Activated naive CD8-positive, alpha-beta T cell treated with anti-CD3 and anti-CD28 coated beads, Interleukin-2, amount 10 ng/mL, durations not matched to agents 7 days and 5 days (primary cell): ENCODE results near the gene FLOT2. TPM values are rescaled to one million over a fixed set of nuclear protein-coding genes. Genes with fewer than 3 reads are reported as not detected.
A peak's percentile ranks its signal among the peaks of the same experiment; 100 is the strongest.
"Not testable (repeated sequence)": the region's sequence is repeated elsewhere in the genome, so short reads cannot be mapped to it uniquely, and the experiment has no call there.

Experiments used
- ATAC-seq: fragments of 150-1000 bp; cut with Tn5 transposase; one replicate; pipeline ENCODE4 v1.10.0; 2021; ENCODE audit warnings: low read depth, moderate library complexity
- POLR2A ChIA-PET: fragments of 350-600 bp; sonication (Branson Sonifier 250); formaldehyde crosslinking; loops from one replicate; lab custom pipeline; 2021; ENCODE audit warnings: antibody characterized with exemption; lab: Charles Lee
- DNase-seq: peaks from one replicate; pipeline ENCODE4 v3.0.0; 2021
- H3K27ac Mint-ChIP-seq: one replicate; pipeline ENCODE4 v1.8.0; 2022; ENCODE audit warnings: mild to moderate bottlenecking, mixed read lengths
- H3K27me3 Mint-ChIP-seq: one replicate; pipeline ENCODE4 v1.8.0; 2022; ENCODE audit warnings: mild to moderate bottlenecking, moderate library complexity, mixed read lengths
- H3K36me3 Mint-ChIP-seq: one replicate; pipeline ENCODE4 v1.8.0; 2021; ENCODE audit warnings: mild to moderate bottlenecking, mixed read lengths
- H3K4me1 Mint-ChIP-seq: one replicate; pipeline ENCODE4 v1.8.0; 2021; ENCODE audit warnings: mixed read lengths
- H3K4me3 Mint-ChIP-seq: one replicate; pipeline ENCODE4 v1.8.0; 2022; ENCODE audit warnings: mild to moderate bottlenecking, moderate library complexity, mixed read lengths
- H3K9me3 Mint-ChIP-seq: one replicate; pipeline ENCODE4 v1.8.0; 2021; ENCODE audit warnings: mixed read lengths
- total RNA-seq, 2 experiments: library from RNA; stranded (reverse); gene quantifications; one replicate each; pipeline ENCODE4 v1.2.3, GENCODE V29; 2021

FLOT2 gene
- total RNA-seq, 2 experiments from 2014 or later, result 195 to 216 TPM

DNA sequence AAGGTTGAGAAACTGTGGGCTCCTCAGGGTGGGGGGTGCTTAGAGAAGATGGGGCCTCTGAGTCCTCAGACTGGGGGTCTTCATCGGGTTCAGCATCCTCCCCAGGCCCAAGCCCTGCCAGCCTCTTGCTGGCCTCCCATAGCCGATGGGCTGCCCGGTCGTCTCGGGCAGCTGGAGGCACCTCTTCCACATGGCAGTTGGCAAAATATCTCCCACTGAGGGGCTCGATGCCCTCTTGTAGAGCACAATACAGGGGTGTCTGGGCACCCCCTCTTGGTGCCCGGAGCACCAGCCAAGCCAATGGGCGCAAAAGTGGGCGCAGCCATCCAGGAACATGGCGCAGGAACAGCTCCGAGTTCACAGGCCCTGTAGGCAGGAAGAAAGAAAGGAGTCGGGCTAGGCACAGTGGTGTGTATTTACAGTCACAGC is 1.0 kb upstream of the FLOT2 start:
- Mint-ChIP-seq H3K27ac (peak overlapping the region; percentile 70), H3K4me1 (peaks cover 52% of the 10 kb centered on the region), H3K4me3 (no peak overlapping the region), H3K9me3 (no peaks in the 10 kb centered on the region), H3K36me3 (peaks cover 23% of the 10 kb centered on the region), H3K27me3 (no peaks in the 10 kb centered on the region)
- no peak for ATAC-seq
- POLR2A ChIA-PET, result interaction anchor here (0.7 to 3.8 kb wide), 10 partner anchors 8 to 179 kb away, joined by 3 to 16 read pairs (median 5); partner anchors contain the start of genes ERAL1, FAM222B, PHF12 and RPL23A
- DNase-seq, result peak; percentile 28

DNA sequence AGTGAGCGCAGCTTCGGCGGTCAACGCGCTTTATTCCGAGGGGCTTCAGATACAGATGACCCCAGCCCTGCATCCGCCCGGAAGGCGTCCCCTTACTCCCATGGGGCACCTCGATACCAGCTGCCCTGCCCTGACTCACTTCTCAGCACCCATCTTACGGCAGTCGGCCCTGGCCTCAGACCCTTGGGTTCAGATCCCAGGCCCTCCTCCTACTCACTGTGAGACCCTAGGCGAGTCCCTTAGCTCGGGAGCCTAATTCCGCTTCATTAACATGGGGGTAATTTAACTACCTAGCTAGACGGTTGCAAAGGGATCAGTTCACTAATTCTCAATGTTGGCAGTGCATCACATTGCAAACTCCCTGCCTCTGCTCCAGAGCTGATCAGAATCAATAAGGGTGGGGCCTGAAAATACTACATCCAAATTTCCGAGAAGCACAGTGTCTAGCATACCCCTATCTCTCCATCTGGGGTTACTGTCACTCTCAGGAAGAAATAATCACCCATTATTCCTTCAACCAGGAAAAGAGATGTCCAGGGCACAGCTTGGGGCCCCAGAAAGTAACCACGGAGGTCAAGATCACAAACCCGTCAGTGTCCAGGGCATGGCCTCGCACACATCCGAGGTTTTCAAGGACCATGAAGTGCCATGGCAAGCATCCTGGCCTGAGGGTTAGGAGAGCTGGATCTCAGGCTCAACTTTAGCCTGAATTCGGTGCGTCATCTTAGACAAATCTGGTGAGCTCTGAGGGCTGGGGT is 415 bp upstream of the FLOT2 start:
- H3K9me3 Mint-ChIP-seq, result no peaks in the 10 kb centered on the region
- peaks cover 27% of the 10 kb centered on the region for H3K36me3 Mint-ChIP-seq
- DNase-seq, result peak; percentile 28
- no peak for ATAC-seq
- H3K27me3 Mint-ChIP-seq, result no peaks in the 10 kb centered on the region
- peaks cover 52% of the 10 kb centered on the region for H3K4me1 Mint-ChIP-seq
- H3K4me3 Mint-ChIP-seq, result peak overlapping the region; percentile 98
- POLR2A ChIA-PET, result interaction anchor here (0.5 to 3.8 kb wide), 13 partner anchors 8 to 242 kb away, joined by 3 to 16 read pairs (median 4); partner anchors contain the start of genes FAM222B, PHF12, PROCA1 and RPL23A
- peak overlapping the region; percentile 97 for H3K27ac Mint-ChIP-seq

DNA sequence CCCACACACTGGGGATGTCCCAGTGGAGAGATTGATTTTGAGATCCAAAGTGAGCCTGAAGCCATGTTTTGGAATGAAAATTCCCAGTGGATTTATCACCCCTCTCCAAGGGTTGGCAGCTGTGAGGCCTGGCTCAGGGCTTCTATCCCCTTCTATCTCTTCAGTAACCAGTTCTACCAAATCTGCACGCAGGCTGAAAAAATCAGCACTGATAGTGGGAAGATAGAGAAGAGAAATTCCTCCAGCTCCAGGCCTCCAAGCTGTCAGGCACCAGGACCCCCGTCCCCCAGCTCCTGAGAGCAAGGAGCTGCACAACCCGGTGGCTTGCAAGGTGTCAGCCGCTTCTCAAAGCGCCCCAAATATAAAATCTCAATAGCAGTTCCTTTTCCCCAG is 1.0 kb downstream of the FLOT2 start:
- Mint-ChIP-seq H3K27me3 (no peaks in the 10 kb centered on the region), H3K36me3 (peaks cover 30% of the 10 kb centered on the region), H3K9me3 (no peaks in the 10 kb centered on the region), H3K27ac (peak overlapping the region; percentile 97), H3K4me3 (peak overlapping the region; percentile 98), H3K4me1 (peaks cover 55% of the 10 kb centered on the region)
- POLR2A ChIA-PET, result interaction anchor here (1.3 to 3.8 kb wide), 4 partner anchors 25 to 55 kb away, joined by 3 to 16 read pairs (median 12); partner anchors contain the start of genes FAM222B and PHF12
- no peak for ATAC-seq
- no peak for DNase-seq

DNA sequence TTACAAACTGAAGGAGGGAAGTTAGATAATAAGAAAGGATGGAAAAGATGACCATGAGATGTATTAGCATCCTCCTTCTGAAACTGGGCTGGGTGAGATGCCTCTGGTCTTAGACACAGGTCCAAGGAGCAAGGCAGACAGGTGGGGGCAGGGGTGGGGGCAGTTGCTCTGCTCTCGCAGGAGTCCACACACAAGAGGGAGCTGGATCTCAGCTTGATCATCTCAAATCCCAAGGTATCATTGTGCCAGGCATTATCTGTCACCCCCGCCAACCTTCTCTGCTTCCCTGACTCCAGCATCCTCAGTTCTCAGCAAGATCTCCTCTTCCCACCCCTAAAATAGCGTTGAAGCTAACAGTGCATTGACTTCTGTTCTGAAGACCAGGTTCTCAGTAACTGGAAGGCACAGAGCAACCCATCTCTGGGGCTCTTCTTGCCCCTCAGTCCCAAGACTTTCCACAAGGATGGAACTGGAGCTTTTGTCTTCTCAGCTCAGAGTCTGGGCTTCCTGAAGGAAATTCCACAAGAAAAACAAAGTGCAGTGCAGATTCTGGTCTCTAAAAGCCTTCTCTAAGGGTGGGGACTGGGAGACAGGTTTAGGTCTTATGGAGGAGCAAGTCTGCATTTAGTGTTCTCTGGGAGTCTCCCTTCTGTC is 1.6 kb downstream of the FLOT2 start:
- no peaks in the 10 kb centered on the region for H3K27me3 Mint-ChIP-seq
- DNase-seq, result no peak
- ATAC-seq, result no peak
- POLR2A ChIA-PET, result interaction anchor here (1.3 to 3.8 kb wide), 2 partner anchors 53 to 54 kb away, joined by 3 to 15 read pairs; partner anchors contain the start of gene FAM222B
- peaks cover 60% of the 10 kb centered on the region for H3K4me1 Mint-ChIP-seq
- peak overlapping the region; percentile 98 for H3K4me3 Mint-ChIP-seq
- peak overlapping the region; percentile 97 for H3K27ac Mint-ChIP-seq
- H3K36me3 Mint-ChIP-seq, result peaks cover 34% of the 10 kb centered on the region
- no peaks in the 10 kb centered on the region for H3K9me3 Mint-ChIP-seq

DNA sequence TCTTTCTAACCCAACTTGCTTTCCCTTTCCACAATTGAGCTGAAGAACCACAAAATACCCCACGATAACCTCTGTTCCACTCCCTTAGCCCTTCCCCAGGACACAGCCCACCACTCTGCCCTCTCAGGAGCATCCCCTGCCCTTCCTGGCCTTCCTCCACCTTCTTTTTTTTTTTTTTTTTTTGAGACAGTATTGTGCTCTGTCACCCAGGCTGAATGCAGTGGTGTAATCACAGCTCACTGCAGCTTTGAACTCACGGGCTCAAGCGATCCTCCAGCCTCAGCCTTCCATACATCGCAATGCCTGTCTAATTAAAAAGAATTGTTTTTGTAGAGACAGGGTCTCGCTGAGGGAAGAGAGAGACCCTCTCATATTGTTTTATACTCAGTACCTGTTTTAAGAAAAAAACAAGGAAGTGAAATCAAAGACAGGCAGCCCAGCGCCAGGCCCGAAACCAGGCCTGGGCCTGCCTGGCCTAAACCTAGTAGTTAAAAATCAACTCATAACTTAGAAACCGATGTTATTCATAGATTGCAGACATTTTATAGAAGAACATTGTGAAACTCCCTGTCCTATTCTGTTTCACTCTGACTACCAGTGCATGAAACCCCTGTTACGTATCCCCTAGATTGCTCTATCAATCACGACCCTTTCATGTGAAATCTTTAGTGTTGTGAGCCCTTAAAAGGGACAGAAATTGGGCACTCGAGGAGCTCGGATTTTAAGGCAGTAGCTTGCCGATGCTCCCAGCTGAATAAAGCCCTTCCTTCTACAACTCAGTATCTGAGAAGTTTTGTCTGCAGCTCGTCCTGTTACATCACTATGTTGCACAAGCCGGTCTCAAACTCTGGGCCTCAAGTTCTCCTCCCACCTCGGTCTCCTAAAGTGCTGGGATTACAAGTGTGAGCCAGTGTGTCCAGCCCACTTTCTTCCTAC is 4.0 kb downstream of the FLOT2 start:
- Mint-ChIP-seq H3K4me3 (peak overlapping the region; percentile 84), H3K36me3 (peaks cover 25% of the 10 kb centered on the region), H3K27ac (peak overlapping the region; percentile 95), H3K4me1 (peaks cover 57% of the 10 kb centered on the region)
- ATAC-seq, result peak; percentile 16
- POLR2A ChIA-PET, result interaction anchor here (0.6 to 3.8 kb wide), 12 partner anchors 9 to 232 kb away, joined by 3 to 28 read pairs (median 6); partner anchors contain the start of genes DHRS13, PHF12, SDF2 and SUPT6H
- H3K27me3 Mint-ChIP-seq, DNase-seq, H3K9me3 Mint-ChIP-seq: not testable (repeated sequence)

DNA sequence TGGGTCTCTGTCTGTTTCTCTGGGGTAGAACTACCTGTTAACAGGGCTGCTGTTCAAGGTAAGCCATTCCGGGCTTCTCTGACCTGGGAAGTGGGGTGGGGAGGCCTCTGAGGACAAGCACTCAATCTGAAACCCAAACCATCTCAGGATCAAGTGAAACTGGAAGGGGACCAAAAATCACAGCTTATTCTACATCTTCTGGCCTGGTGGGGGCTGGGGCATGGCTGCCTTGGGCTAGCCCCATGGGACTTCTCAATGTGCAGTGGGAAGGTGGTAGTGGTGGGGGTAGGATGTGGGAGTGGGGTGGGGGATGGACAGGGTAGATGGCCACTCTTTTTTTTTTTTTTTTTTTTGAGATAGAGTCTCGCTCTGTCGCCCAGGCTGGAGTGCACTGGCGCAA is 5.5 kb downstream of the FLOT2 start:
- Mint-ChIP-seq H3K27ac (peak overlapping the region; percentile 72), H3K4me1 (peaks cover 52% of the 10 kb centered on the region), H3K4me3 (peak overlapping the region; percentile 15), H3K9me3 (no peaks in the 10 kb centered on the region), H3K27me3 (no peaks in the 10 kb centered on the region), H3K36me3 (peaks cover 20% of the 10 kb centered on the region)
- no peak for ATAC-seq
- POLR2A ChIA-PET, result interaction anchor here (0.6 to 3.8 kb wide), 10 partner anchors 10 to 318 kb away, joined by 3 to 28 read pairs (median 4); partner anchors contain the start of gene DHRS13
- no peak for DNase-seq

DNA sequence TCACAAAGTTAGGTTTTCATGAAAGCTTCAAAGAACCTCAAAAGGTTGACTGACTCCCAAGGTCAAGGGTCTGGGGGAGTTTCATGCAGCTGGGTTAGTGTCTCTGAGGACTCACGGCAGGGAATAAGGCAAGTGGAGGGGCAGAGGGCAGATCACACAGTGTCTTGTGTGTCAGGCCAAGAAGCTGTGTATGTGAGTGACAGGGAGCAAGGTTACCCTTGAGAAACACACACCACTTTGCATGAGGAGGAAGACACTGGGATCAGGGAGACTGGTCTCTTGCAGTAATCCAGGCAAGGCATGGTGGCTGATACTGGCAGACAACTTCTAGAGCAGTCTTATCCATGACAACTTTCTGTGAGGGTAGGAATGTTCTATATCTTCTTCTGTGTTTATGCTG is 6.3 kb downstream of the FLOT2 start:
- Mint-ChIP-seq H3K4me1 (peaks cover 51% of the 10 kb centered on the region), H3K36me3 (peaks cover 21% of the 10 kb centered on the region), H3K4me3 (peak overlapping the region; percentile 7), H3K27me3 (no peaks in the 10 kb centered on the region), H3K27ac (peak overlapping the region; percentile 72), H3K9me3 (no peaks in the 10 kb centered on the region)
- POLR2A ChIA-PET, result interaction anchor here (0.7 to 3.8 kb wide), 7 partner anchors 9 to 79 kb away, joined by 3 to 21 read pairs (median 4); partner anchors contain the start of gene DHRS13
- ATAC-seq (no peak), DNase-seq (no peak)

DNA sequence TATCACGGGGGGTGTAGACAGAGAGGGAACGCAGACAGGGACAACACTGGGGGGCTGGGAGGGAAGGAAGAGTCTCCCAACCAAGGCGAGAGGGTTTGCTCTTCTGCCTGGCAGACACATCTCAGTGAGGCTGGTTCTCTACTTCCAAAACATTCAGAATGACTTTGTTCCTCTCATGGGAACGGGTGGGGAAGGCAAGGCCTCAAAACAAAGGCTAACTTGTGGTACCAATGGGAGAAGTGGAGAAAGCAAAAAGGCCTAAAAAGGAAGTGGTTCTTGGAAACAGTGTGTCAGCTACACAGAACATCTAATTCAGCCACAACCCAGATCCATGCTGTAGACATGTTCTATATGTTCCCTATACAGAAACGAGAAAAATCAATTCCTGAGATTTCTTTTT is 7.5 kb downstream of the FLOT2 start:
- Mint-ChIP-seq H3K27ac (peak overlapping the region; percentile 81), H3K27me3 (no peaks in the 10 kb centered on the region), H3K4me3 (peak overlapping the region; percentile 74), H3K9me3 (no peaks in the 10 kb centered on the region), H3K36me3 (peaks cover 22% of the 10 kb centered on the region), H3K4me1 (peaks cover 42% of the 10 kb centered on the region)
- DNase-seq (no peak), ATAC-seq (peak; percentile 40)
- POLR2A ChIA-PET, result interaction anchor here (0.7 to 1.5 kb wide), 3 partner anchors 9 to 18 kb away, joined by 3 to 6 read pairs (median 3); no protein-coding TSS in a partner anchor

DNA sequence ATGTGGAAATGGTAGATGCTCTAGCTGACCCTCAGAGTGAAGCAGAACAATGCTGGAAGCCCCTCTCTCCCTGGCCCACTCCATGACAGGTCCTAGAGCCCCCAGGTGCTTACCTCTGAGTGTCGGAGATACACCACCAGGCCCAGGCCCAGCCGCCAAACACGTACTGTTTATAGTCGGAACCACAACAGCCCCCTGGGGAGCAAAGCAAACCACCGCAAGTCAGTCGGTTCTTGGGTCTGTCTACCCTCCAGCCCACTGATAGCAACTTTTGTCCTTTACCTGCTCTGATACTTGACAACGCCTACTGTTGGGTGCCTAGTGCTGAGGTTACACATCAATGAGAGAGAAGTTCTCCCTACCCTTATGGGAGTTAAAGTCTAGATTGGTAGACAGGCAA is 8.7 kb downstream of the FLOT2 start:
- no peak overlapping the region for H3K27ac Mint-ChIP-seq
- H3K9me3 Mint-ChIP-seq, result no peaks in the 10 kb centered on the region
- no peaks in the 10 kb centered on the region for H3K27me3 Mint-ChIP-seq
- ATAC-seq (no peak), DNase-seq (no peak)
- peaks cover 29% of the 10 kb centered on the region for H3K36me3 Mint-ChIP-seq
- peaks cover 44% of the 10 kb centered on the region for H3K4me1 Mint-ChIP-seq
- no peak overlapping the region for H3K4me3 Mint-ChIP-seq
- POLR2A ChIA-PET, result interaction anchor here (0.6 kb wide), 1 partner anchor 244 kb away, joined by 3 read pairs; the partner anchor contains the start of gene BLTP2

DNA sequence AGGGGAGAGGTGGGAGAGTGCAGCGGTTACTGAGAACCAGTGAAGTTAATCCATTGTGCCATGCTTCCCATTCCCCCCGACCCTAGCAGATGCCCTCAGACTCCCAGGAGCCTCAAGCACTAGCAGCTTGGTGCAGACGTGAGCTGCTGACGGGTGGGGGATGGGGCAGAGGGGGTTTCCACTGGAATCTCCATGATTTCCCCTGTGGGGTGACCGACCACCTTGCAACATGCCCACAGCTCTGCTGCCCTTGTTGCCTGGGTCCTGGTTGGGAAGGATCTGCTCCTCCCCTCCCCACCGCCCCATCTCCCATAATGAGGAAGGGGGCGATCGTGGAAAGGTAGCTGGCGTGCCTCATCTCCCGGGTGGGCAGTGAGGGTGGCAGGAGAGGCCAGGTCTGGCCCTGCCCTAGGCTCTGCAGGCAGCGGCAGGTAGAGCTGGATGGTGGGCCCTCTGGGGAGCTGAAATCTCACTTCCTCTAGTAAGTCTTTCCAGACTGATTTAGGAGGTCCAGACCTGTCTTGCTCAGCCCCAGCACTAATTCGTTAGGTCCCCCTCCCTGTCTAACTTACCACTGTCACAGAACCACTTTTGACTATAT is 9.6 kb downstream of the FLOT2 start:
- H3K36me3 Mint-ChIP-seq, result peaks cover 26% of the 10 kb centered on the region
- ATAC-seq, result no peak
- no peak for DNase-seq
- no peaks in the 10 kb centered on the region for H3K9me3 Mint-ChIP-seq
- H3K27me3 Mint-ChIP-seq, result no peaks in the 10 kb centered on the region
- no peak overlapping the region for H3K4me3 Mint-ChIP-seq
- H3K27ac Mint-ChIP-seq, result no peak overlapping the region
- POLR2A ChIA-PET, result no interaction called here
- peaks cover 35% of the 10 kb centered on the region for H3K4me1 Mint-ChIP-seq

DNA sequence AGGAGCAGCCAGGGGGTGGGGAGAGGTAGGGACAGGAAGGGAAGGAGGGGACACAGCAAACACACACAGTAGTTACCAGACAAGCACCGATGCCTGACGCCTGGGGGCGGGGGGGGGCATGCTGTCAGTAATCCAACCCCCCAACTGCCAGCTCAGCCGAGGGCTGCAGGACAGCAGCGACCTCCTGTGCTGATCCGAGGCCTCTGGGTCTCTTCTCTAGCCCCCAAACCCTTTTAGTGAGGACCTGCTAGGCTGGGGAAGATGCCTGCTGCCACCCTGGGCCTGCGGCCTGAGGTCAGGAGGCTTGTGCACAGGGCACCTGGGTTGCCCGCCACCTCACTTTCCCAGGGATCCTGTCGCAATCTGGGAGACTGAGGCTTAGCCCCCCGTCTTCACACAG is 11.6 kb downstream of the FLOT2 start:
- Mint-ChIP-seq H3K27ac (no peak overlapping the region), H3K9me3 (no peaks in the 10 kb centered on the region)
- POLR2A ChIA-PET, result no interaction called here

DNA sequence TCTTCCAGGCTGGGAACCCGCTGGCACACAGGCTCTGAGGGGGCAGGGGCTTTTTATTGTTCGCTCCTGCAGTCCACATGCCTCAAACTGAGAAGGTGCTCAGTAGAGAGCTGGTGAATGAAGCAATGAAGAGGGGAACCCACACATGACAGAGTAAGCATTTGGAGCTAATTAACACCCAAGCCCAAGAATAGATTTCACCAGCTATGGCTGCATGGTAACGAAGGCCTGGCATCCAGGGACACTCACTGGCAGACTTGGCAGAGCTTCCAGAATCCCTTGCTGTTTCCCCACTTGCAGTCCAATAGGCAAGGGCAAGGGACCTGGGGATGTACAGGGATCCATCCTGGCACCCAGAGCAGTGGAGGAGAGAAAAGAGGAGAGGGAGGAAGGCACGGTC is 12.2 kb downstream of the FLOT2 start:
- Mint-ChIP-seq H3K9me3 (no peaks in the 10 kb centered on the region), H3K36me3 (peaks cover 16% of the 10 kb centered on the region), H3K27me3 (no peaks in the 10 kb centered on the region), H3K4me3 (no peak overlapping the region), H3K27ac (no peak overlapping the region), H3K4me1 (peaks cover 16% of the 10 kb centered on the region)
- ATAC-seq (no peak), DNase-seq (no peak)
- POLR2A ChIA-PET, result no interaction called here

More for the DNA sequence above, 11.6 kb downstream of the FLOT2 start:
- ATAC-seq, result no peak
- H3K36me3 Mint-ChIP-seq, result peaks cover 18% of the 10 kb centered on the region
- H3K4me1 Mint-ChIP-seq, result peaks cover 20% of the 10 kb centered on the region
- no peaks in the 10 kb centered on the region for H3K27me3 Mint-ChIP-seq
- no peak overlapping the region for H3K4me3 Mint-ChIP-seq
- DNase-seq, result no peak
